Neural cell (in vitro differentiated cells): ENCODE measurements around the gene SERPINB1. TPM values are rescaled to one million over a fixed set of nuclear protein-coding genes. Genes with fewer than 3 reads are reported as not detected.

Source experiments
- H2AFZ ChIP-seq: fragments of 200-600, 300-800 bp; sonication (generic), shearing (Covaris generic); 2 replicates; pipeline ENCODE4 v1.6.0; 2014; ENCODE audit warnings: low read depth, mild to moderate bottlenecking, antibody characterized with exemption, low read length, moderate library complexity
- H3F3A ChIP-seq: fragments of 200-600 bp; shearing (Covaris generic); 2 replicates; pipeline ENCODE4 v1.6.1; 2016; ENCODE audit warnings: mild to moderate bottlenecking, moderate library complexity, mixed read lengths, antibody characterized with exemption, low read length; ENCODE audit not compliant: insufficient read depth, poor library complexity, severe bottlenecking
- H3K27ac ChIP-seq: fragments of 200-600, 300-800 bp; sonication (generic), shearing (Covaris generic); 2 replicates; pipeline ENCODE4 v1.5.1; 2014; ENCODE audit warnings: mild to moderate bottlenecking, low read length, moderate library complexity
- H3K27me3 ChIP-seq: fragments of 300-800, 200-600 bp; sonication (generic), shearing (Covaris generic); 2 replicates; pipeline ENCODE4 v1.6.0; 2014; ENCODE audit warnings: mild to moderate bottlenecking, low read depth, low read length, moderate library complexity; ENCODE audit not compliant: insufficient read depth
- H3K36me3 ChIP-seq: fragments of 300-800, 200-600 bp; sonication (generic), shearing (Covaris generic); 2 replicates; pipeline ENCODE4 v1.5.1; 2014; ENCODE audit warnings: mild to moderate bottlenecking, antibody characterized with exemption, low read length, moderate library complexity; ENCODE audit not compliant: insufficient read depth
- H3K4me2 ChIP-seq: fragments of 300-800, 200-600 bp; sonication (generic), shearing (Covaris generic); 2 replicates; pipeline ENCODE4 v1.6.0; 2014; ENCODE audit warnings: mild to moderate bottlenecking, low read length
- H3K4me3 ChIP-seq: fragments of 300-800, 200-600 bp; sonication (generic), shearing (Covaris generic); 2 replicates; pipeline ENCODE4 v1.5.1; 2014; ENCODE audit warnings: mild to moderate bottlenecking, low read length, moderate library complexity
- H3K79me2 ChIP-seq: fragments of 200-600 bp; shearing (Covaris generic); replicated peaks from 2 replicates; pipeline ENCODE4 v1.6.0; 2014; ENCODE audit warnings: mild to moderate bottlenecking, low read length, moderate library complexity; ENCODE audit not compliant: insufficient read depth
- H3K9ac ChIP-seq: fragments of 300-800, 200-600 bp; sonication (generic), shearing (Covaris generic); 2 replicates; pipeline ENCODE4 v1.6.1; 2016; ENCODE audit warnings: mild to moderate bottlenecking, low read length, mixed read lengths
- H3K9me2 ChIP-seq: fragments of 200-600 bp; shearing (Covaris generic); 2 replicates; pipeline ENCODE4 v1.6.1; 2016; ENCODE audit warnings: mild to moderate bottlenecking, low read length, mixed read lengths; ENCODE audit not compliant: insufficient read depth
- H3K9me3 ChIP-seq: fragments of 200-600, 300-800 bp; sonication (generic), shearing (Covaris generic); 2 replicates; pipeline ENCODE4 v1.6.1; 2016; ENCODE audit warnings: mild to moderate bottlenecking, mixed run types, low read length, moderate library complexity, mixed read lengths
- H4K20me1 ChIP-seq: fragments of 200-600 bp; shearing (Covaris generic); 2 replicates; pipeline ENCODE4 v1.6.1; 2016; ENCODE audit warnings: mild to moderate bottlenecking, mixed run types; ENCODE audit not compliant: insufficient read depth
- CTCF ChIP-seq: fragments of 450-650 bp; IDR thresholded peaks from 2 replicates; pipeline ENCODE4 v1.5.1; 2014; ENCODE audit warnings: antibody characterized with exemption, mild to moderate bottlenecking, moderate library complexity; ENCODE audit not compliant: poor library complexity, severe bottlenecking
- EP300 ChIP-seq: fragments of 450-650 bp; conservative IDR thresholded peaks from 2 replicates; pipeline ENCODE4 v1.6.1; 2014; ENCODE audit warnings: antibody characterized with exemption, mild to moderate bottlenecking, moderate library complexity; ENCODE audit not compliant: poor library complexity, severe bottlenecking
- EZH2 ChIP-seq: fragments of 200-600, 300-800 bp; shearing (Covaris generic), sonication (generic); IDR thresholded peaks from 2 replicates; pipeline ENCODE4 v1.6.1; 2014; ENCODE audit warnings: antibody characterized with exemption, low read length, borderline replicate concordance, mild to moderate bottlenecking; ENCODE audit not compliant: insufficient read depth, poor library complexity, severe bottlenecking
- MXI1 ChIP-seq: fragments of 450-650 bp; conservative IDR thresholded peaks from 2 replicates; pipeline ENCODE4 v1.6.1; 2014; ENCODE audit warnings: antibody characterized with exemption, mild to moderate bottlenecking; ENCODE audit not compliant: poor library complexity, severe bottlenecking
- POLR2AphosphoS5 ChIP-seq: IDR thresholded peaks from 2 replicates; pipeline ENCODE4 v1.6.1; 2012
- RAD21 ChIP-seq: fragments of 450-650 bp; conservative IDR thresholded peaks from 2 replicates; pipeline ENCODE4 v1.6.1; 2014; ENCODE audit warnings: antibody characterized with exemption, mild to moderate bottlenecking, moderate library complexity
- REST ChIP-seq: IDR thresholded peaks from 2 replicates; pipeline ENCODE4 v1.6.1; 2012; ENCODE audit warnings: borderline replicate concordance
- SMC3 ChIP-seq: fragments of 450-650 bp; conservative IDR thresholded peaks from 2 replicates; pipeline ENCODE4 v1.6.1; 2014; ENCODE audit warnings: antibody characterized with exemption, mild to moderate bottlenecking, moderate library complexity; ENCODE audit not compliant: poor library complexity
- TAF1 ChIP-seq: IDR thresholded peaks from 2 replicates; pipeline ENCODE4 v1.6.1; 2012; ENCODE audit warnings: low read depth
- polyA plus RNA-seq: library from polyadenylated mRNA; depleted of rRNA; stranded (reverse); fragments of >200 nt; gene quantifications from 2 replicates; pipeline ENCODE4 v1.2.3, GENCODE V29; 2014

The SERPINB1 gene
- polyA plus RNA-seq, 1 donor from 2014 or later, result not detected

- Histone ChIP-seq H3K9ac (no peak overlapping the region), H3K27me3 (no peaks in the 10 kb centered on the region), H3K36me3 (no peaks in the 10 kb centered on the region), H3K4me3 (no peak overlapping the region), H3K9me3 (no peaks in the 10 kb centered on the region), H3K4me2 (no peak overlapping the region), H3K79me2 (no peaks in the 10 kb centered on the region), H3K27ac (no peak overlapping the region), H3F3A (no peaks in the 10 kb centered on the region), H2AFZ (no peak overlapping the region), H3K9me2 (no peaks in the 10 kb centered on the region), H4K20me1 (no peaks in the 10 kb centered on the region)
- TF ChIP-seq POLR2AphosphoS5 (no peak), REST (no peak), EP300 (no peak), EZH2 (no peak), SMC3 (no peak), RAD21 (no peak), MXI1 (no peak), TAF1 (no peak), CTCF (no peak)
These were observed 7.4 kb downstream of the SERPINB1 start for GRCh38 chr6:2834262-2834661.

GRCh38 chr6:2831392-2831791 is 10.3 kb downstream of the SERPINB1 start:
- Histone ChIP-seq H3F3A (no peaks in the 10 kb centered on the region), H3K4me3 (no peak overlapping the region), H3K9me3 (no peaks in the 10 kb centered on the region), H3K27me3 (no peaks in the 10 kb centered on the region), H2AFZ (no peak overlapping the region), H4K20me1 (no peaks in the 10 kb centered on the region), H3K9me2 (no peaks in the 10 kb centered on the region), H3K9ac (no peak overlapping the region), H3K36me3 (no peaks in the 10 kb centered on the region), H3K27ac (no peak overlapping the region), H3K79me2 (no peaks in the 10 kb centered on the region), H3K4me2 (no peak overlapping the region)
- TF ChIP-seq SMC3, result no peak
- no peak for TF ChIP-seq REST
- no peak for TF ChIP-seq EZH2
- TF ChIP-seq EP300, result no peak
